Thyroid gland (tissue), 4 donors: ENCODE results near the gene TMEM11.

Source experiments
- CTCF ChIP-seq, 6 experiments: fragments of 200-600 bp in 3 of 6; fragments of 450-650 bp in 3 of 6; sonication (generic) in 3 of 6; IDR thresholded peaks; one replicate each; pipeline ENCODE4 v1.5.1; 2016 to 2019; ENCODE audit warnings: antibody characterized with exemption in 6 of 6, mild to moderate bottlenecking in 2 of 6, inconsistent platforms in 1 of 6, moderate library complexity in 1 of 6
- POLR2A ChIP-seq, 2 donors: fragments of 450-650 bp; IDR thresholded peaks; one replicate each; pipeline ENCODE4 v1.6.1; 2017; ENCODE audit warnings: antibody characterized with exemption in 2 of 2, mild to moderate bottlenecking in 2 of 2, moderate library complexity in 1 of 2

- no peak for TF ChIP-seq POLR2A (IDR thresholded peaks at IDR 0.05)
- TF ChIP-seq CTCF (IDR thresholded peaks at IDR 0.05): no peak
Observed at GRCh38 chr17:21246698-21247097, 32.7 kb upstream of the TMEM11 start.
